HL-60 (cell line): ENCODE data around the gene TMEM82.

Experiments
- DNase-seq, 2 experiments: peaks; one replicate each; pipeline ENCODE4 v3.0.0-alpha.2; 2010 to 2020; ENCODE audit warnings: low read depth in 1 of 2, low spot score in 1 of 2
- H3K27ac ChIP-seq: fragments of 250-450 bp; sonication (Bioruptor Pico); replicated peaks from 2 replicates; pipeline ENCODE4 v1.5.1; 2020; ENCODE audit warnings: mild to moderate bottlenecking, moderate library complexity
- H3K27me3 ChIP-seq: fragments of 250-450 bp; sonication (Bioruptor Pico); 2 replicates; pipeline ENCODE4 v1.5.1; 2021; ENCODE audit warnings: mild to moderate bottlenecking, moderate library complexity; ENCODE audit not compliant: insufficient read depth, poor library complexity, severe bottlenecking
- H3K4me3 ChIP-seq: replicated peaks from 2 replicates; pipeline ENCODE4 v1.5.1; 2011; ENCODE audit warnings: mild to moderate bottlenecking, control low read depth, low read length; ENCODE audit not compliant: insufficient read depth
- GABPA ChIP-seq: IDR thresholded peaks from 2 replicates; pipeline ENCODE4 v1.6.1; 2012; ENCODE audit warnings: low read depth
- POLR2AphosphoS5 ChIP-seq: IDR thresholded peaks from 2 replicates; pipeline ENCODE4 v1.6.1; 2012; ENCODE audit warnings: low read depth
- SPI1 ChIP-seq: IDR thresholded peaks from 2 replicates; pipeline ENCODE4 v1.6.1; 2012; ENCODE audit warnings: low read depth, mild to moderate bottlenecking, borderline replicate concordance
- TF ChIP-seq, protein P1 (sequence below): IDR thresholded peaks from 2 replicates; pipeline ENCODE4 v1.6.1; 2012; ENCODE audit warnings: low read depth; ENCODE audit not compliant: insufficient replicate concordance
- TF ChIP-seq, protein P2 (sequence below): IDR thresholded peaks from one replicate; pipeline ENCODE4 v1.5.1; 2011; ENCODE audit warnings: low read length, control low read depth, inconsistent platforms; ENCODE audit not compliant: insufficient read depth

The TMEM82 gene

GRCh38 chr1:15700508-15700907 lies 41.8 kb upstream of the TMEM82 start:
- Histone ChIP-seq H3K27me3 (no peaks in the 10 kb centered on the region), H3K27ac (no peak overlapping the region), H3K4me3 (no peak overlapping the region)
- DNase-seq: no peak
- TF ChIP-seq GABPA (no peak), SPI1 (no peak), POLR2AphosphoS5 (no peak)
- TF ChIP-seq, protein P1, sequence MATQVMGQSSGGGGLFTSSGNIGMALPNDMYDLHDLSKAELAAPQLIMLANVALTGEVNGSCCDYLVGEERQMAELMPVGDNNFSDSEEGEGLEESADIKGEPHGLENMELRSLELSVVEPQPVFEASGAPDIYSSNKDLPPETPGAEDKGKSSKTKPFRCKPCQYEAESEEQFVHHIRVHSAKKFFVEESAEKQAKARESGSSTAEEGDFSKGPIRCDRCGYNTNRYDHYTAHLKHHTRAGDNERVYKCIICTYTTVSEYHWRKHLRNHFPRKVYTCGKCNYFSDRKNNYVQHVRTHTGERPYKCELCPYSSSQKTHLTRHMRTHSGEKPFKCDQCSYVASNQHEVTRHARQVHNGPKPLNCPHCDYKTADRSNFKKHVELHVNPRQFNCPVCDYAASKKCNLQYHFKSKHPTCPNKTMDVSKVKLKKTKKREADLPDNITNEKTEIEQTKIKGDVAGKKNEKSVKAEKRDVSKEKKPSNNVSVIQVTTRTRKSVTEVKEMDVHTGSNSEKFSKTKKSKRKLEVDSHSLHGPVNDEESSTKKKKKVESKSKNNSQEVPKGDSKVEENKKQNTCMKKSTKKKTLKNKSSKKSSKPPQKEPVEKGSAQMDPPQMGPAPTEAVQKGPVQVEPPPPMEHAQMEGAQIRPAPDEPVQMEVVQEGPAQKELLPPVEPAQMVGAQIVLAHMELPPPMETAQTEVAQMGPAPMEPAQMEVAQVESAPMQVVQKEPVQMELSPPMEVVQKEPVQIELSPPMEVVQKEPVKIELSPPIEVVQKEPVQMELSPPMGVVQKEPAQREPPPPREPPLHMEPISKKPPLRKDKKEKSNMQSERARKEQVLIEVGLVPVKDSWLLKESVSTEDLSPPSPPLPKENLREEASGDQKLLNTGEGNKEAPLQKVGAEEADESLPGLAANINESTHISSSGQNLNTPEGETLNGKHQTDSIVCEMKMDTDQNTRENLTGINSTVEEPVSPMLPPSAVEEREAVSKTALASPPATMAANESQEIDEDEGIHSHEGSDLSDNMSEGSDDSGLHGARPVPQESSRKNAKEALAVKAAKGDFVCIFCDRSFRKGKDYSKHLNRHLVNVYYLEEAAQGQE: no peak
- TF ChIP-seq, protein P2, sequence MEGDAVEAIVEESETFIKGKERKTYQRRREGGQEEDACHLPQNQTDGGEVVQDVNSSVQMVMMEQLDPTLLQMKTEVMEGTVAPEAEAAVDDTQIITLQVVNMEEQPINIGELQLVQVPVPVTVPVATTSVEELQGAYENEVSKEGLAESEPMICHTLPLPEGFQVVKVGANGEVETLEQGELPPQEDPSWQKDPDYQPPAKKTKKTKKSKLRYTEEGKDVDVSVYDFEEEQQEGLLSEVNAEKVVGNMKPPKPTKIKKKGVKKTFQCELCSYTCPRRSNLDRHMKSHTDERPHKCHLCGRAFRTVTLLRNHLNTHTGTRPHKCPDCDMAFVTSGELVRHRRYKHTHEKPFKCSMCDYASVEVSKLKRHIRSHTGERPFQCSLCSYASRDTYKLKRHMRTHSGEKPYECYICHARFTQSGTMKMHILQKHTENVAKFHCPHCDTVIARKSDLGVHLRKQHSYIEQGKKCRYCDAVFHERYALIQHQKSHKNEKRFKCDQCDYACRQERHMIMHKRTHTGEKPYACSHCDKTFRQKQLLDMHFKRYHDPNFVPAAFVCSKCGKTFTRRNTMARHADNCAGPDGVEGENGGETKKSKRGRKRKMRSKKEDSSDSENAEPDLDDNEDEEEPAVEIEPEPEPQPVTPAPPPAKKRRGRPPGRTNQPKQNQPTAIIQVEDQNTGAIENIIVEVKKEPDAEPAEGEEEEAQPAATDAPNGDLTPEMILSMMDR: no peak

DNA sequence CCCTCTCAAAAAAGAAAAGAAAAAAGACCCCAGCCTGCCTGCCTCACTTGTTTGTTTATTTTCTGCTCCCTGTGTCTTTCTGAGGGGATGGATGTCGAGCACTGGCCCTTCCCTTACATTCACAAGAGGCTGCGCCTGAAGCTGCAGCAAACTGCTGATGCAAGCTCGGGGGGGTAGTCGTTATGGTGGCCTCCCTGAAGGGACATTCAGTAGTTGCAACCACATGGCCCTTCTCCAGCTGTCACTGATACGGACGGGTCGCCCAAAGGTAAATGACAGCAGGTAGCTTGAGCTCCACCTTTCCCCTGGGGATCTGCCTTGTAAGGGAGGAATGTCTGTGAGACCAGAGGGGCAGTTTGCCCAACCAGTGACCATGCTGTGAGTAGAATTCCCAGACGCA lies 40.5 kb upstream of the TMEM82 start:
- no peak overlapping the region for H3K27ac ChIP-seq
- TF ChIP-seq POLR2AphosphoS5 (no peak), SPI1 (no peak), GABPA (no peak)
- TF ChIP-seq, protein P2: no peak
- TF ChIP-seq, protein P1: no peak
- DNase-seq: no peak
- H3K4me3 ChIP-seq: no peak overlapping the region
- no peaks in the 10 kb centered on the region for H3K27me3 ChIP-seq

DNA sequence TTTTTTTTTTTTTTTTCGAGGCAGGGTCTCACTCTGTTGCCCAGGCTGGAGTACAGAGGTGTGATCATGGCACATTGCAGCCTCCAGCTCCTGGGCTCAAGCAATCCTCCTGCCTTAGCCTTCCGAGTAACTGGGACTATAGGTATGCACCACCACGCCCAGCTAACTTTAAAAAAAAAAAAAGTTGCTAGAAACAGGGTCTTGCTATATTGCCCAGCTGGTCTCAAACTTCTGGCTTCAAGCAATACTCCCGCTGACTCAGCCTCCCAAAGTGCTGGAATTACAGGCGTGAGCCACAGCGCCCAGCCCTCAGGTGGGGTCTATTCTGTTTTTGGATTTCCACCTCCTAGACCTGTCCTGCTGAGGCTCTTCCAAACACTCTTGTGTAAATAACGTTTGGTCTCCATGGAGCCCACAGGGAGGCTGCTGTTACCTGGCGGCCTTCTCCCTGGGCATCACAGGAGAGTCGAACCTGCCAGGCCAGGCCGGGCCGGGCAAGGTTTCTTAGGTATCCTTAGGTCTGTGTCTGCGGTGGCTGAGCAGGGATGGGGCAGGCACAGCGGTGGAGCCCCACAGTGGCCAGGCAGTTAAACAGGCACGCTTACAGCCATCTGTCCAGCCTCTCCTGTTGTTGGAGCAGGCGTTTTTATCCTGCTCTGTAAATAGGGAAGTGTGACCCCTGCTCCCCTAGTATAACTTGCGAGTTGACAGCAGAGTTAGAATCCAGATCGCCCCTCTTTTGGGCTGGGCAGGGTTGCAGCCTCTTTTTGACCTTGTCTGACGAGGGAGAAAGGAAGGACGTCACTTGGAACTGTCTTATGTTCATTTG lies 39.4 kb upstream of the TMEM82 start:
- no peak overlapping the region for H3K27ac ChIP-seq
- TF ChIP-seq SPI1: no peak
- TF ChIP-seq, protein P1: no peak
- no peak for TF ChIP-seq GABPA
- TF ChIP-seq, protein P2: no peak
- TF ChIP-seq POLR2AphosphoS5: no peak
- no peak for DNase-seq
- no peaks in the 10 kb centered on the region for H3K27me3 ChIP-seq
- no peak overlapping the region for H3K4me3 ChIP-seq
